Measurements from ENCODE around the gene CD34. TPM values are rescaled to one million over a fixed set of nuclear protein-coding genes. Genes with fewer than 3 reads are reported as not detected.
A peak's percentile ranks its signal among the peaks of the same experiment; 100 is the strongest.

Gene CD34
- total RNA-seq, 2 donors from 2014 or later, result 67.8 to 77.3 TPM

DNA sequence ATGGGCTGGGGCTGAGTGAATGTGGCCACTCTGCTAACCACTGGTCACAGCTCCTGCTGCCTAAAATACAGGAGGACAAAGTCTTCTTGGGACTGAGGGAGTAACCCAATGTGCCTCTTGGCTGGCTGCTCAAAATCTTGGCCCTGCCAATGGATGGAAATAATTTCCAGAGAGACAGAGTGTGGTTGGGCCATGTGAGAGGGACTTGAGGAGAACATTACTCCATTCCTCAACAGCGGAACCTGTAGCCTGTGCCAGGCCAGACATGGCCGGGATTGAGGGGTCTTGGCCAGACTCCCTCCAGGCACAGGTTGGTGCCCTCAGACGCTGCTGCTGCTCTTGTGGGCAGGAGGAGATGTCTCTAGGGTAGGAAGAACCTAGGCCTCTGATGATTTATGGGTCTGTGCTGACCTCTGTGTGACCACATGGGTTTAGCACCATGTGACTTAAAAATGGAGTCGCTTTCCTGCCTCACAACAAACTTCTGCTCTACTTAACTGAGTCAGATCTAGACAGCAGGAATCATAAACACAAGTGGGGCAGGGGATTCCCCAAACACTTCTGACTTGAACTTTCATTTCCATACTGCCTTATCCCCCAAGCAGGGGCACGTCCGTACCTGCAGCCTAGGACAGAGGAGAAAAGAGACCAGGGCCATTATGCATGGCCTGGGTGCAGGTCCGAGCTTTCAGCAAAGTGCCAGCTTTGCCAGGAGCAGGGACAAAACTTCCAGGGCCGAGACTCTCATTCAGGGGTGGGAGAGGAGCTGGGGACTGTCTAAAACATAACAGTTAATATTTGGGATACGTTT lies 79.2 kb downstream of the CD34 start:
- Histone ChIP-seq H3K9me3 (no peaks in the 10 kb centered on the region), H3K36me3 (no peaks in the 10 kb centered on the region), H3K4me1 (ENCODE audit: control insufficient read depth in 1 of 2, low read depth in 2 of 2) (peaks cover 25 to 66% of the 10 kb centered on the region in 2 donors), H3K27me3 (replicated peaks; ENCODE audit: insufficient read depth) (no peaks in the 10 kb centered on the region), H3K27ac (peak overlapping the region; percentile 73 to 80), H3K4me3 (no peak overlapping the region)
- TF ChIP-seq, protein P1, sequence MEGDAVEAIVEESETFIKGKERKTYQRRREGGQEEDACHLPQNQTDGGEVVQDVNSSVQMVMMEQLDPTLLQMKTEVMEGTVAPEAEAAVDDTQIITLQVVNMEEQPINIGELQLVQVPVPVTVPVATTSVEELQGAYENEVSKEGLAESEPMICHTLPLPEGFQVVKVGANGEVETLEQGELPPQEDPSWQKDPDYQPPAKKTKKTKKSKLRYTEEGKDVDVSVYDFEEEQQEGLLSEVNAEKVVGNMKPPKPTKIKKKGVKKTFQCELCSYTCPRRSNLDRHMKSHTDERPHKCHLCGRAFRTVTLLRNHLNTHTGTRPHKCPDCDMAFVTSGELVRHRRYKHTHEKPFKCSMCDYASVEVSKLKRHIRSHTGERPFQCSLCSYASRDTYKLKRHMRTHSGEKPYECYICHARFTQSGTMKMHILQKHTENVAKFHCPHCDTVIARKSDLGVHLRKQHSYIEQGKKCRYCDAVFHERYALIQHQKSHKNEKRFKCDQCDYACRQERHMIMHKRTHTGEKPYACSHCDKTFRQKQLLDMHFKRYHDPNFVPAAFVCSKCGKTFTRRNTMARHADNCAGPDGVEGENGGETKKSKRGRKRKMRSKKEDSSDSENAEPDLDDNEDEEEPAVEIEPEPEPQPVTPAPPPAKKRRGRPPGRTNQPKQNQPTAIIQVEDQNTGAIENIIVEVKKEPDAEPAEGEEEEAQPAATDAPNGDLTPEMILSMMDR (IDR thresholded peaks at IDR 0.05), result no peak
- ATAC-seq (ENCODE audit: insufficient number of reproducible peaks, low FRiP score, low read depth) (peak; percentile 76), DNase-seq (ENCODE audit: low spot score) (no peak)

Other genes starting within 250 kb of the CD34 start
- 100 to 1,000 TPM; 138 to 202 TPM for gene CD46, start 159.1 kb downstream of the CD34 start, total RNA-seq

Measured in thoracic aorta (tissue), 2 donors.